Natural killer cell (primary cell): ENCODE results near the gene GPR6. TPM values are rescaled to one million over a fixed set of nuclear protein-coding genes. Genes with fewer than 3 reads are reported as not detected.

Experiments used
- ATAC-seq, 3 donors: fragments of 150-1000 bp in 2 of 3; fragments of 200-7000 bp in 1 of 3; cut with Tn5 transposase; 1 replicate in 1 of 3; 2 replicates in 2 of 3; pipeline ENCODE4 v1.10.0; 2021; ENCODE audit warnings: mild to moderate bottlenecking in 2 of 3, moderate library complexity in 2 of 3
- DNase-seq, 2 donors: peaks; one replicate each; pipeline versions ENCODE4 v3.0.0 to v3.0.0-alpha.2; 2013 to 2021; ENCODE audit warnings: mixed read lengths in 1 of 2
- H3K27ac ChIP-seq: one replicate; pipeline ENCODE4 v1.5.1; 2013; ENCODE audit warnings: mild to moderate bottlenecking, low read length
- H3K27me3 ChIP-seq: one replicate; pipeline ENCODE4 v1.6.1; 2013; ENCODE audit warnings: low read length; ENCODE audit not compliant: control insufficient read depth, insufficient read depth
- H3K36me3 ChIP-seq: one replicate; pipeline ENCODE4 v1.6.1; 2013; ENCODE audit warnings: low read length; ENCODE audit not compliant: control insufficient read depth, insufficient read depth
- H3K4me1 ChIP-seq: one replicate; pipeline ENCODE4 v1.6.1; 2013; ENCODE audit warnings: low read length; ENCODE audit not compliant: control insufficient read depth, insufficient read depth
- H3K4me3 ChIP-seq: one replicate; pipeline ENCODE4 v1.5.1; 2013; ENCODE audit warnings: low read length
- H3K9me3 ChIP-seq: one replicate; pipeline ENCODE4 v1.6.1; 2013; ENCODE audit warnings: low read length; ENCODE audit not compliant: control insufficient read depth, insufficient read depth
- H3K27ac Mint-ChIP-seq, 2 donors: one replicate each; pipeline ENCODE4 v1.8.0; 2022; ENCODE audit warnings: mild to moderate bottlenecking in 2 of 2, mixed read lengths in 2 of 2, moderate library complexity in 1 of 2
- H3K27me3 Mint-ChIP-seq, 2 donors: one replicate each; pipeline ENCODE4 v1.8.0; 2022; ENCODE audit warnings: low read depth in 2 of 2, mixed read lengths in 2 of 2
- H3K36me3 Mint-ChIP-seq: one replicate; pipeline ENCODE4 v1.8.0; 2022; ENCODE audit warnings: mixed read lengths
- H3K4me1 Mint-ChIP-seq, 2 donors: one replicate each; pipeline ENCODE4 v1.8.0; 2022; ENCODE audit warnings: mixed read lengths in 2 of 2
- H3K4me3 Mint-ChIP-seq: one replicate; pipeline ENCODE4 v1.8.0; 2022; ENCODE audit warnings: mild to moderate bottlenecking, moderate library complexity, mixed read lengths
- H3K9me3 Mint-ChIP-seq, 2 donors: one replicate each; pipeline ENCODE4 v1.8.0; 2022; ENCODE audit warnings: mixed read lengths in 2 of 2
- CTCF ChIP-seq: fragments of 200-600 bp; IDR thresholded peaks from one replicate; pipeline ENCODE4 v1.8.0; 2022; ENCODE audit warnings: antibody characterized with exemption
- WGBS: methylation state at CpG from one replicate; pipeline ENCODE4 v1.1.7; 2013; ENCODE audit warnings: missing lambda C conversion rate; ENCODE audit not compliant: insufficient coverage; 5-methylcytosine and 5-hydroxymethylcytosine counted together
- intact Hi-C: fragments of 100-400 bp; cut with micrococcal nuclease; formaldehyde crosslinking; loops from one replicate; pipeline ENCODE4 v1.14.2; 2022
- total RNA-seq, 4 donors: library from RNA; stranded (reverse); fragments of 120-200 nt in 1 of 4; gene quantifications; one replicate each; pipeline versions ENCODE4 v1.2.3 to v1.2.4, GENCODE V29; 2013 to 2022

The GPR6 gene
- total RNA-seq, 3 donors from 2014 or later (not counting 1 experiment from before 2014, with no cell fraction given): not detected

DNA sequence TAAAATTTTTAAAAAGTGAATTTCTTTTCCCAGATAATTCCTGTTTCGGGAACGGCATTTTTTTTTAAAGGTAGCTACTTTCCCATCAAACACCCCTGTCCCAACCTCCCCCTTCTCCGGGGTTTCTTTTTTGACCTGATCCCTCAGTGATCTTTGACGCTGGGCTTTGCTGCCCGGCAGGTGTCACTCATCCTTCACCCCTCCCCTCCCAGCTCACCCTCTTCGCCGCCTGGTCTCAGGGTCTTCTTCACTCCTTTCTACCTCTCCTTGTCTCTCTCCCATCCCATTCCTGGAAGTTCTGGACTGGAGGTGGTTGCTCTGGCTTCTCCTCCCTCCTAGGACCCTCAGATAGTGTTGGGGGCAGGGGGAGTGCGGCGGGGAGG, 329 bp upstream of the GPR6 start:
- Mint-ChIP-seq H3K9me3 (peaks cover 0 to 2% of the 10 kb centered on the region in 2 donors), H3K27me3 (peaks cover 47 to 65% of the 10 kb centered on the region in 2 donors), H3K36me3 (no peaks in the 10 kb centered on the region), H3K4me3 (no peak overlapping the region), H3K4me1 (no peaks in the 10 kb centered on the region), H3K27ac (no peak overlapping the region)
- Histone ChIP-seq H3K4me3 (no peak overlapping the region), H3K4me1 (no peaks in the 10 kb centered on the region), H3K27me3 (peaks cover 28% of the 10 kb centered on the region), H3K36me3 (no peaks in the 10 kb centered on the region), H3K9me3 (no peaks in the 10 kb centered on the region), H3K27ac (no peak overlapping the region)
- no peak for ATAC-seq
- intact Hi-C loops: no loop called here
- no peak for DNase-seq
- no peak for TF ChIP-seq CTCF
- 28% methylated on average over 9 of the region's 9 CpGs for WGBS

- H3K4me3 ChIP-seq: no peak overlapping the region
- H3K36me3 ChIP-seq: no peaks in the 10 kb centered on the region
- ATAC-seq (no peak), DNase-seq (no peak)
- intact Hi-C loops: no loop called here
- 21% methylated on average over 81 of the region's 81 CpGs for WGBS
- H3K4me1 ChIP-seq: no peaks in the 10 kb centered on the region
- Mint-ChIP-seq H3K4me1 (no peaks in the 10 kb centered on the region), H3K27ac (no peak overlapping the region), H3K9me3 (peaks cover 0 to 2% of the 10 kb centered on the region in 2 donors), H3K4me3 (no peak overlapping the region), H3K36me3 (no peaks in the 10 kb centered on the region), H3K27me3 (peaks cover 53 to 63% of the 10 kb centered on the region in 2 donors)
- no peak for TF ChIP-seq CTCF
- no peak overlapping the region for H3K27ac ChIP-seq
- peaks cover 28% of the 10 kb centered on the region for H3K27me3 ChIP-seq
- no peaks in the 10 kb centered on the region for H3K9me3 ChIP-seq
Measured at GRCh38 chr6:109979033-109979921, 1.2 kb downstream of the GPR6 start.

DNA sequence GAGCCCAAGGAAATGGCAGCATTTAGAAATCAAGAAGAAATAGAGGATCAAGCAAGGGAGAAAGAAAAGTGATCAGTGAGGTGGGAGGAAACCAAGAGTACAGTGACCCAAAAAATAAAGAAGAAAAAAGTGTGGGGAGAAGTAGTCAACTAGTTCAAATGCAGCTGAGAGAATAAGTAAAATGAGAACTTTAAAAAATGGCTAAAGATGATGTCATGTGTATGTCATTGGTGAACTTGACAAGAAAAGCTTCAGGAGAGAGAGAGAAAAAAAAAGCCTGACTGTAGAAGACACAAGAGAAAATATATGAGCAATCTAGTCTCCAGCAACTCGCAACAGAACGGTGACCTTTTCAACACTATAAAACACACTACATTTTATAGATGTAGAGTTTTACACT, 6.3 kb downstream of the GPR6 start:
- H3K9me3 Mint-ChIP-seq: no peaks in the 10 kb centered on the region
- Histone ChIP-seq H3K27me3 (peaks cover 20% of the 10 kb centered on the region), H3K36me3 (no peaks in the 10 kb centered on the region), H3K4me1 (no peaks in the 10 kb centered on the region), H3K9me3 (no peaks in the 10 kb centered on the region), H3K27ac (no peak overlapping the region), H3K4me3 (no peak overlapping the region)
- H3K4me1 Mint-ChIP-seq: no peaks in the 10 kb centered on the region
- no peaks in the 10 kb centered on the region for H3K36me3 Mint-ChIP-seq
- TF ChIP-seq CTCF: no peak
- no peak for ATAC-seq
- H3K4me3 Mint-ChIP-seq: no peak overlapping the region
- no peak overlapping the region for H3K27ac Mint-ChIP-seq
- intact Hi-C loops: no loop called here
- WGBS: 100% methylated on average over 2 of the region's 2 CpGs
- peaks cover 40 to 46% of the 10 kb centered on the region in 2 donors for H3K27me3 Mint-ChIP-seq
- DNase-seq: no peak

DNA sequence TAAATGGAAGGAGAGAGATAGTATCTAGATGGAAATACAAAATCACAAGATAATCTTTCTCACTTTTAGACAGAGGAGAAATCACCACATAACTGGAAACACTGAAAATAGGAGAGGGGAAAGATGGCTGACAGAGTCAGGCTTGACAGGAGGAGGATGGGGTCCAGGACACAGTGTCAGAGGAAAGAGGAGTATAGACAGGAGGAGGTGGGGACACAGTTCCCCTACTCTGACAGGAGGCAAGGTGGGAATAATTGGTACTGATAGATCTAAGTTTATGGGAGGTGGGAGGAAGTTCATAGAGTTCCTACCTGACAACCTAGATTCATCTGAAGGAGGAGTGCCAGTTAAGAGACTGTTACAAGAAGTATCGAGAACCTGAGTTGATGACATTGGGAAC, 9.1 kb downstream of the GPR6 start:
- no peak overlapping the region for H3K27ac Mint-ChIP-seq
- ATAC-seq (no peak), DNase-seq (no peak)
- no peaks in the 10 kb centered on the region for H3K4me1 Mint-ChIP-seq
- H3K9me3 ChIP-seq: no peaks in the 10 kb centered on the region
- no peak for TF ChIP-seq CTCF
- H3K27me3 Mint-ChIP-seq: peaks cover 27 to 36% of the 10 kb centered on the region in 2 donors
- no peaks in the 10 kb centered on the region for H3K4me1 ChIP-seq
- H3K36me3 Mint-ChIP-seq: no peaks in the 10 kb centered on the region
- no peak overlapping the region for H3K4me3 Mint-ChIP-seq
- 89% methylated on average over 1 of the region's 1 CpG for WGBS
- no peak overlapping the region for H3K4me3 ChIP-seq
- H3K36me3 ChIP-seq: no peaks in the 10 kb centered on the region
- no peak overlapping the region for H3K27ac ChIP-seq
- no peaks in the 10 kb centered on the region for H3K9me3 Mint-ChIP-seq
- H3K27me3 ChIP-seq: peaks cover 2% of the 10 kb centered on the region
- intact Hi-C loops: no loop called here
